ENCODE data around the gene OR4S2.

Gene OR4S2, protein sequence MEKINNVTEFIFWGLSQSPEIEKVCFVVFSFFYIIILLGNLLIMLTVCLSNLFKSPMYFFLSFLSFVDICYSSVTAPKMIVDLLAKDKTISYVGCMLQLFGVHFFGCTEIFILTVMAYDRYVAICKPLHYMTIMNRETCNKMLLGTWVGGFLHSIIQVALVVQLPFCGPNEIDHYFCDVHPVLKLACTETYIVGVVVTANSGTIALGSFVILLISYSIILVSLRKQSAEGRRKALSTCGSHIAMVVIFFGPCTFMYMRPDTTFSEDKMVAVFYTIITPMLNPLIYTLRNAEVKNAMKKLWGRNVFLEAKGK

DNA sequence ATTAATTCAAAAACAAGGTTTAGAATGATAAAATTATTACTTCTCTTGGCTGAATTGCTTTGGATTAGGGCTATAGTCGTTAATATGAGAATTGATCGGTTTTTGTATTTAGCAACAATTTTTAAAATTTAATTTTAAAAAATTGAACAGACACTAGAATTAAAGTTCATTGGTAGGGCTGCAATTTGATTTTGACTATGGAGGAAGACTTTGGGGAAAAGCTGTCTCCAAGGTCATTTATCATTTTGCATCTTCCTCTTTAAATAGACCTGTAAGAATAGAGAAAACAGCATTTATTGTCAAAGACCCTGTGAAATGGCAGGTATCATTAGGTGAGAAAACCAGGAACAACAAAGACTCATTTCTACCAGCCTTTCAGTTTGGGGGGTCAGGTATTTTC lies at the start of gene OR4S2:
Gene OR4S2 (plus strand): TSS at position 301 of the 400 bp plus-strand sequence. CDS start 2,577 bp downstream, outside the sequence.
- no peaks in the 10 kb centered on the region for H3K36me3 ChIP-seq (replicated peaks; ENCODE audit: low read depth, low read length)
- no peak within 1 kb of the TSS for H3K9ac ChIP-seq (ENCODE audit: low read length)
- H3K4me1 ChIP-seq (ENCODE audit: low read length), result no peaks in the 10 kb centered on the region
- no peak within 1 kb of the TSS for H3K27ac ChIP-seq (ENCODE audit: low read length)
- H4K20me1 ChIP-seq (ENCODE audit: insufficient read depth, low read length), result no peaks in the 10 kb centered on the region
- no peaks in the 10 kb centered on the region for H3K9me3 ChIP-seq (ENCODE audit: insufficient read depth, low read length)
- H3K4me2 ChIP-seq (ENCODE audit: low read length), result no peak within 1 kb of the TSS
- TF ChIP-seq EZH2phosphoT487 (IDR thresholded peaks at IDR 0.05; ENCODE audit: low read depth), result no peak
- TF ChIP-seq, protein P1, sequence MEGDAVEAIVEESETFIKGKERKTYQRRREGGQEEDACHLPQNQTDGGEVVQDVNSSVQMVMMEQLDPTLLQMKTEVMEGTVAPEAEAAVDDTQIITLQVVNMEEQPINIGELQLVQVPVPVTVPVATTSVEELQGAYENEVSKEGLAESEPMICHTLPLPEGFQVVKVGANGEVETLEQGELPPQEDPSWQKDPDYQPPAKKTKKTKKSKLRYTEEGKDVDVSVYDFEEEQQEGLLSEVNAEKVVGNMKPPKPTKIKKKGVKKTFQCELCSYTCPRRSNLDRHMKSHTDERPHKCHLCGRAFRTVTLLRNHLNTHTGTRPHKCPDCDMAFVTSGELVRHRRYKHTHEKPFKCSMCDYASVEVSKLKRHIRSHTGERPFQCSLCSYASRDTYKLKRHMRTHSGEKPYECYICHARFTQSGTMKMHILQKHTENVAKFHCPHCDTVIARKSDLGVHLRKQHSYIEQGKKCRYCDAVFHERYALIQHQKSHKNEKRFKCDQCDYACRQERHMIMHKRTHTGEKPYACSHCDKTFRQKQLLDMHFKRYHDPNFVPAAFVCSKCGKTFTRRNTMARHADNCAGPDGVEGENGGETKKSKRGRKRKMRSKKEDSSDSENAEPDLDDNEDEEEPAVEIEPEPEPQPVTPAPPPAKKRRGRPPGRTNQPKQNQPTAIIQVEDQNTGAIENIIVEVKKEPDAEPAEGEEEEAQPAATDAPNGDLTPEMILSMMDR (IDR thresholded peaks at IDR 0.05; ENCODE audit: low read depth, low read length), result no peak
- no peaks in the 10 kb centered on the region for H3K79me2 ChIP-seq (ENCODE audit: low read length)
- no peak within 1 kb of the TSS for H2AFZ ChIP-seq (ENCODE audit: low read depth, low read length)
- no peak within 1 kb of the TSS for H3K4me3 ChIP-seq (ENCODE audit: low read length)
- H3K27me3 ChIP-seq (ENCODE audit: low read depth, low read length), result no peaks in the 10 kb centered on the region

DNA sequence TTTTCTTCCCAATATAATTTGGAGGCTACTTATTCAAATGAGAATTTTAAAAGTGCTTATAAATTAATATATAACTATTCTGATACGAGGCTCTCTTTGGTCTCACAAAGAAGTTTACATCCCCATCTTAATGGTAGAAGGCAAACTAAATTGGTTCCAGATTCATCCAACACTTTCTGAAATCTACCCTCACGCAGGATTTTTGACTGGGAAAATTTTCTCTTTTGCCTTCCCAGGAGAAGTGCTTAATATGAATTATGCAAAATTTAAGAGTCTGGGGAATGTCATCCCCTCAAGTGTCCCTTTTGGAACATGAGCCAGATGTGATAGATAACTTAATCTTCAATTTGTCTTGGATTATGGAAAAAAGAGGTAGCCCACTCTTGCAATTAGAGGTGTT lies 40.6 kb upstream of the OR4S2 start, which contains the start of gene OR4C11:
Gene OR4C11 (minus strand): TSS at position 101 of the 400 bp plus-strand sequence. CDS start 3,272 bp downstream, outside the sequence.
- no peak for TF ChIP-seq EZH2phosphoT487 (IDR thresholded peaks at IDR 0.05; ENCODE audit: low read depth)
- TF ChIP-seq, protein P1 (IDR thresholded peaks at IDR 0.05; ENCODE audit: low read depth, low read length), result no peak
- Histone ChIP-seq H3K9me3 (ENCODE audit: insufficient read depth, low read length) (no peaks in the 10 kb centered on the region), H3K79me2 (ENCODE audit: low read length) (no peaks in the 10 kb centered on the region), H3K4me1 (ENCODE audit: low read length) (no peaks in the 10 kb centered on the region), H3K27ac (ENCODE audit: low read length) (no peak within 1 kb of the TSS), H3K9ac (ENCODE audit: low read length) (no peak within 1 kb of the TSS), H3K36me3 (replicated peaks; ENCODE audit: low read depth, low read length) (no peaks in the 10 kb centered on the region), H4K20me1 (ENCODE audit: insufficient read depth, low read length) (no peaks in the 10 kb centered on the region), H3K4me2 (ENCODE audit: low read length) (no peak within 1 kb of the TSS), H2AFZ (ENCODE audit: low read depth, low read length) (no peak within 1 kb of the TSS), H3K27me3 (ENCODE audit: low read depth, low read length) (no peaks in the 10 kb centered on the region), H3K4me3 (ENCODE audit: low read length) (no peak within 1 kb of the TSS)

DNA sequence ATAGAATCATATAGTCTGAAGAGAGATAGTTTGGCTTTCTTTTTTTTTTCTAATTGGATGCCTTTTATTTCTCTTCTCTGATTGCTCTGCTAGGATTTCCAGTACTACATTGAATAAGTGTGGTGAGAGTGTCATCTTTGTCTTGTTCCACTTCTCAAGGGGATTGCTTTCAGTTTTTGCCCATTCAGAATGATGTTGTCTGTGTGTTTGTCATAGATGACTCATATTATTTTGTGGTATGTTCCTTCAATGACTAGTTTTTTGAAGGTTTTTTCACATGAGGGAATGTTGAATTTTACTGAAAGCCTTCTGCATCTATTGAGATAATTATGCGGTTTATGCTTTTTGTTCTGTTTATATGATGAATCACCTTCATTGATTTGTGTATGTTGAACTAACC lies 23.6 kb upstream of the OR4S2 start:
- H3K4me3 ChIP-seq (ENCODE audit: low read length), result no peak overlapping the region
- no peaks in the 10 kb centered on the region for H3K4me1 ChIP-seq (ENCODE audit: low read length)
- TF ChIP-seq EZH2phosphoT487 (IDR thresholded peaks at IDR 0.05; ENCODE audit: low read depth), result no peak
- TF ChIP-seq, protein P1 (IDR thresholded peaks at IDR 0.05; ENCODE audit: low read depth, low read length), result no peak
- no peak overlapping the region for H3K27ac ChIP-seq (ENCODE audit: low read length)
- H3K79me2 ChIP-seq (ENCODE audit: low read length), result no peaks in the 10 kb centered on the region
- no peak overlapping the region for H3K4me2 ChIP-seq (ENCODE audit: low read length)
- H3K9ac ChIP-seq (ENCODE audit: low read length), result no peak overlapping the region
- no peaks in the 10 kb centered on the region for H3K27me3 ChIP-seq (ENCODE audit: low read depth, low read length)
- H4K20me1 ChIP-seq (ENCODE audit: insufficient read depth, low read length), result no peaks in the 10 kb centered on the region
- H2AFZ ChIP-seq (ENCODE audit: low read depth, low read length), result no peak overlapping the region
- no peaks in the 10 kb centered on the region for H3K36me3 ChIP-seq (replicated peaks; ENCODE audit: low read depth, low read length)
- no peaks in the 10 kb centered on the region for H3K9me3 ChIP-seq (ENCODE audit: insufficient read depth, low read length)

DNA sequence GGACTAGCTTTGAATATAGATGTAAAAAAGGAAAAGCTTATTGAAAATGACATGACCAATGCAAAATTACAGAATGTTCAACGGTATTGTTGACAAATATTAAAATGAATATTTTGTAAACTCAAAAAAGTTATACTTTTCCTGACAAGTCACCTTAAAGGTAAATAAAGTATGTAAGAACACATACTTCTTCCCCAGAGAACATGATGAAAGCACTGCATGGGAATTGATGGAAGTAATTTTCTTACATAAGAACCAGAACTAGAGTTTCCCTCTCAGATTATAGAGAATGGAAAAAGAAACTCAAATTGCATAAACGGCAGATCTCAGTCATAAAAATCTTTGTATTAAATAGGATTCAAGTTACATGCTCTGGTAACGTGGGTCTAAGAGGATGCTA lies 13.3 kb upstream of the OR4S2 start, which contains the start of gene OR4P4:
Gene OR4P4 (plus strand): TSS at position 301 of the 400 bp plus-strand sequence.
- H2AFZ ChIP-seq (ENCODE audit: low read depth, low read length), result no peak within 1 kb of the TSS
- H3K27me3 ChIP-seq (ENCODE audit: low read depth, low read length), result no peaks in the 10 kb centered on the region
- no peak within 1 kb of the TSS for H3K4me3 ChIP-seq (ENCODE audit: low read length)
- no peak for TF ChIP-seq EZH2phosphoT487 (IDR thresholded peaks at IDR 0.05; ENCODE audit: low read depth)
- TF ChIP-seq, protein P1 (IDR thresholded peaks at IDR 0.05; ENCODE audit: low read depth, low read length), result no peak
- no peaks in the 10 kb centered on the region for H3K79me2 ChIP-seq (ENCODE audit: low read length)
- no peaks in the 10 kb centered on the region for H3K36me3 ChIP-seq (replicated peaks; ENCODE audit: low read depth, low read length)
- H3K9me3 ChIP-seq (ENCODE audit: insufficient read depth, low read length), result peaks cover 2% of the 10 kb centered on the region; the same call in 1 of the 2 replicates
- H3K4me2 ChIP-seq (ENCODE audit: low read length), result no peak within 1 kb of the TSS
- H3K9ac ChIP-seq (ENCODE audit: low read length), result no peak within 1 kb of the TSS
- no peak within 1 kb of the TSS for H3K27ac ChIP-seq (ENCODE audit: low read length)
- no peaks in the 10 kb centered on the region for H4K20me1 ChIP-seq (ENCODE audit: insufficient read depth, low read length)
- H3K4me1 ChIP-seq (ENCODE audit: low read length), result no peaks in the 10 kb centered on the region

All from OCI-LY3 (cell line).